WTC11 (cell line): ENCODE measurements around the gene RAET1G.

Source experiments
- ESRRA ChIP-seq: sonication (generic); formaldehyde crosslinking; IDR thresholded peaks from 2 replicates; pipeline ENCODE4 v1.8.1; 2022; ENCODE audit warnings: mild to moderate bottlenecking, missing genetic modification reagents, borderline replicate concordance
- NR2C2 ChIP-seq: sonication (generic); formaldehyde crosslinking; IDR thresholded peaks from 2 replicates; pipeline ENCODE4 v1.8.0; 2022; ENCODE audit warnings: mild to moderate bottlenecking, missing genetic modification reagents
- TP53 ChIP-seq: sonication (generic); formaldehyde crosslinking; IDR thresholded peaks from 2 replicates; pipeline ENCODE4 v1.8.1; 2023; ENCODE audit warnings: mild to moderate bottlenecking, missing genetic modification reagents
- ZNF121 ChIP-seq: sonication (generic); formaldehyde crosslinking; IDR thresholded peaks from 2 replicates; pipeline ENCODE4 v1.8.0; 2023; ENCODE audit warnings: missing genetic modification reagents
- TF ChIP-seq, protein P1 (sequence below): fragments of 200-600 bp; IDR thresholded peaks from 2 replicates; pipeline ENCODE4 v1.8.0; 2022; ENCODE audit warnings: antibody characterized with exemption
- TF ChIP-seq, protein P2 (sequence below): sonication (generic); formaldehyde crosslinking; IDR thresholded peaks from 2 replicates; pipeline ENCODE4 v1.8.1; 2022; ENCODE audit warnings: low read depth, mild to moderate bottlenecking, moderate library complexity, missing genetic modification reagents, borderline replicate concordance

DNA sequence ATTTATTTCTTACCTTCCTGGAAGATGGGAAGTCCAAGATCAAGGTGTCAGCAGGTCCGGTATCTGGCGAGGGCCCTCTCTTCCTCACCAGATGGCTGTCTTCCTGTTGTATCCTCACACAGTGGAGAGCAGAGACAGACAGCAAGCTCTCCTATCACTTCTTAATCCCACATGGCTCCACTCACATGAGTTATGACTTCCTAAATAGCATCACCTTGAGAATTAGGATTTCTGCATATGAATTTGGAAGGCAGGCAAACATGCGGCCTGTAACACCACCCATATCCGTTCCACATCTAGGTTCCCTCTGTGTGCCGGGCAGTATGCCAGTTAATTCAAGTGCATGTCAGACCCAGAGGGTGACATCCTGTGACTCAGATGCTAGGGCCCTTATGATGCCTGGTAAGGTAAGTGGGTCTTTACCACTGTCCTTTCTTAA, 27.1 kb downstream of the RAET1G start:
- TF ChIP-seq, protein P1, sequence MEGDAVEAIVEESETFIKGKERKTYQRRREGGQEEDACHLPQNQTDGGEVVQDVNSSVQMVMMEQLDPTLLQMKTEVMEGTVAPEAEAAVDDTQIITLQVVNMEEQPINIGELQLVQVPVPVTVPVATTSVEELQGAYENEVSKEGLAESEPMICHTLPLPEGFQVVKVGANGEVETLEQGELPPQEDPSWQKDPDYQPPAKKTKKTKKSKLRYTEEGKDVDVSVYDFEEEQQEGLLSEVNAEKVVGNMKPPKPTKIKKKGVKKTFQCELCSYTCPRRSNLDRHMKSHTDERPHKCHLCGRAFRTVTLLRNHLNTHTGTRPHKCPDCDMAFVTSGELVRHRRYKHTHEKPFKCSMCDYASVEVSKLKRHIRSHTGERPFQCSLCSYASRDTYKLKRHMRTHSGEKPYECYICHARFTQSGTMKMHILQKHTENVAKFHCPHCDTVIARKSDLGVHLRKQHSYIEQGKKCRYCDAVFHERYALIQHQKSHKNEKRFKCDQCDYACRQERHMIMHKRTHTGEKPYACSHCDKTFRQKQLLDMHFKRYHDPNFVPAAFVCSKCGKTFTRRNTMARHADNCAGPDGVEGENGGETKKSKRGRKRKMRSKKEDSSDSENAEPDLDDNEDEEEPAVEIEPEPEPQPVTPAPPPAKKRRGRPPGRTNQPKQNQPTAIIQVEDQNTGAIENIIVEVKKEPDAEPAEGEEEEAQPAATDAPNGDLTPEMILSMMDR: no peak
- no peak for TF ChIP-seq ESRRA (CRISPR knock-in tag)
- no peak for TF ChIP-seq ZNF121 (CRISPR knock-in tag)
- TF ChIP-seq, protein P2, sequence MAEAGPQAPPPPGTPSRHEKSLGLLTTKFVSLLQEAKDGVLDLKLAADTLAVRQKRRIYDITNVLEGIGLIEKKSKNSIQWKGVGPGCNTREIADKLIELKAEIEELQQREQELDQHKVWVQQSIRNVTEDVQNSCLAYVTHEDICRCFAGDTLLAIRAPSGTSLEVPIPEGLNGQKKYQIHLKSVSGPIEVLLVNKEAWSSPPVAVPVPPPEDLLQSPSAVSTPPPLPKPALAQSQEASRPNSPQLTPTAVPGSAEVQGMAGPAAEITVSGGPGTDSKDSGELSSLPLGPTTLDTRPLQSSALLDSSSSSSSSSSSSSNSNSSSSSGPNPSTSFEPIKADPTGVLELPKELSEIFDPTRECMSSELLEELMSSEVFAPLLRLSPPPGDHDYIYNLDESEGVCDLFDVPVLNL (CRISPR knock-in tag): no peak
- no peak for TF ChIP-seq NR2C2
- TF ChIP-seq TP53: no peak
